ENCODE measurements around the gene FOXL2. TPM values are rescaled to one million over a fixed set of nuclear protein-coding genes. Genes with fewer than 3 reads are reported as not detected.

FOXL2 gene
- total and polyA plus RNA-seq, 2 of the 13 experiments (the other 11 are each of a cell fraction or from before 2014, with no cell fraction given): not detected

GRCh38 chr3:138915503-138916498 is 31.1 kb downstream of the FOXL2 start (continued):
- TF ChIP-seq ZNF274 (CRISPR knock-in tag; IDR thresholded peaks at IDR 0.05) (no peak), BRD4 (CRISPR knock-in tag; IDR thresholded peaks at IDR 0.05) (peak; percentile 85; the same call in 1 of the 2 replicates), ZNF713 (CRISPR knock-in tag; IDR thresholded peaks at IDR 0.05) (0 out of 2 replicates have a peak, but pooled peaks have one; percentile 17), KAT7 (CRISPR knock-in tag; IDR thresholded peaks at IDR 0.05; ENCODE audit: borderline replicate concordance) (no peak), ATF7-NPFF (CRISPR knock-in tag; IDR thresholded peaks at IDR 0.05; ENCODE audit: low read depth) (no peak), GRHL1 (CRISPR knock-in tag; conservative IDR thresholded peaks at IDR 0.05) (no peak), MATR3 (CRISPR knock-in tag; IDR thresholded peaks at IDR 0.05) (no peak), ZBTB7B (CRISPR knock-in tag; IDR thresholded peaks at IDR 0.05) (peak; percentile 97), ZNF678 (CRISPR knock-in tag; IDR thresholded peaks at IDR 0.05) (no peak), SALL2 (CRISPR knock-in tag; IDR thresholded peaks at IDR 0.05) (peak; percentile 25; the same call in 1 of the 2 replicates), BRF2 (CRISPR knock-in tag; IDR thresholded peaks at IDR 0.05) (no peak), ZNF800 (CRISPR knock-in tag; IDR thresholded peaks at IDR 0.05) (no peak), MTA1 (CRISPR knock-in tag; IDR thresholded peaks at IDR 0.05; ENCODE audit: borderline replicate concordance) (no peak), MYC (CRISPR knock-in tag; IDR thresholded peaks at IDR 0.05; ENCODE audit: borderline replicate concordance) (peak; percentile 62; the same call in 1 of the 2 replicates), SP4 (CRISPR knock-in tag; IDR thresholded peaks at IDR 0.05) (peak; percentile 55; the same call in 1 of the 2 replicates), HMG20B (CRISPR knock-in tag; conservative IDR thresholded peaks at IDR 0.05) (no peak), GABPA (IDR thresholded peaks at IDR 0.05; ENCODE audit: low read depth, low read length) (no peak), GABPA (CRISPR knock-in tag; IDR thresholded peaks at IDR 0.05; ENCODE audit: low read depth) (no peak), RAD51 (IDR thresholded peaks at IDR 0.05; ENCODE audit: borderline replicate concordance) (no peak), GLI4 (CRISPR knock-in tag; IDR thresholded peaks at IDR 0.05; ENCODE audit: borderline replicate concordance) (no peak), ZNF24 (IDR thresholded peaks at IDR 0.05) (0 out of 2 replicates have a peak, but pooled peaks have one; percentile 34), HNF4G (IDR thresholded peaks at IDR 0.05; ENCODE audit: borderline replicate concordance, low read depth, low read length) (no peak), HNF4G (CRISPR knock-in tag; IDR thresholded peaks at IDR 0.05; ENCODE audit: borderline replicate concordance, low read depth) (no peak)
